Transverse colon (tissue), 4 donors: ENCODE data around the gene MRPS5.

ENCODE experiments used
- POLR2A ChIP-seq: fragments of 450-650 bp; IDR thresholded peaks from one replicate; pipeline ENCODE4 v1.6.1; 2016; ENCODE audit warnings: antibody characterized with exemption, mild to moderate bottlenecking, moderate library complexity
- POLR2AphosphoS5 ChIP-seq, 3 donors: sonication (generic); formaldehyde crosslinking; IDR thresholded peaks; one replicate each; pipeline ENCODE4 v1.6.1; 2016; ENCODE audit warnings: antibody characterized with exemption in 3 of 3
- TF ChIP-seq, protein P1 (sequence below), 5 experiments: fragments of 200-600 bp in 3 of 5; fragments of 450-650 bp in 2 of 5; sonication (generic) in 3 of 5; IDR thresholded peaks; 1 replicate in 2 of 5; 2 replicates in 3 of 5; pipeline ENCODE4 v1.5.1; 2016 to 2017; ENCODE audit warnings: antibody characterized with exemption in 5 of 5, inconsistent platforms in 3 of 5, mild to moderate bottlenecking in 2 of 5, moderate library complexity in 1 of 5

DNA sequence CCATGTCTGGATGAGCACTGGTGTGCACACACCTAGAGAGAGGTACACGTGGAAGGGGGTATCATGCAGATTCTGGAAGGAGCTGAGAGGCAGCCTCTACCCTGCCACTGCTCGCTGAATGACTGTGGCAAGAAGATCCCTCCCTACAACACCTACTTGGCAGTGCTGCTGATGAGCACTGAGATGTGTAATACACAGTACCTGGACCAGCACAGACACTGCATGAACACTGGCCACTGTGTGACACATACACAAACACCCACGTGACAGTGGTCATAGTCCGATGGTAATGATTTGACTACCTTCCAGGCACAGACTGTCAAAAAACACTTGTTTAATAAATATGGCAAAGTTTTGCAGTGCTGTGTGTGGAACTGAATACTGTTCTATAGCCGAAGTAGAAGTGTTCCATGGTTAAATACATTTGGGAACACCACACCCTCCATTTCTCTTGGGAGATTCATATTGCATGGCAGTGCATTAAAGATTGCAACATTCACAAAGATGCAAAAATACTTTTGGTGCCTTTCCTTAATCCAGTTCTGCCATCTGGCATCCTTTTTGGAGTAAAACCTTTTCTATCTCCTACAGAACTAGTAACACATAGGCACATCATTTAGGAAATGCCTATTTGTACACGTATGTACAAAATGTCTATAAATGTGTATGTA lies 29.6 kb downstream of the MRPS5 start:
- TF ChIP-seq, protein P1, sequence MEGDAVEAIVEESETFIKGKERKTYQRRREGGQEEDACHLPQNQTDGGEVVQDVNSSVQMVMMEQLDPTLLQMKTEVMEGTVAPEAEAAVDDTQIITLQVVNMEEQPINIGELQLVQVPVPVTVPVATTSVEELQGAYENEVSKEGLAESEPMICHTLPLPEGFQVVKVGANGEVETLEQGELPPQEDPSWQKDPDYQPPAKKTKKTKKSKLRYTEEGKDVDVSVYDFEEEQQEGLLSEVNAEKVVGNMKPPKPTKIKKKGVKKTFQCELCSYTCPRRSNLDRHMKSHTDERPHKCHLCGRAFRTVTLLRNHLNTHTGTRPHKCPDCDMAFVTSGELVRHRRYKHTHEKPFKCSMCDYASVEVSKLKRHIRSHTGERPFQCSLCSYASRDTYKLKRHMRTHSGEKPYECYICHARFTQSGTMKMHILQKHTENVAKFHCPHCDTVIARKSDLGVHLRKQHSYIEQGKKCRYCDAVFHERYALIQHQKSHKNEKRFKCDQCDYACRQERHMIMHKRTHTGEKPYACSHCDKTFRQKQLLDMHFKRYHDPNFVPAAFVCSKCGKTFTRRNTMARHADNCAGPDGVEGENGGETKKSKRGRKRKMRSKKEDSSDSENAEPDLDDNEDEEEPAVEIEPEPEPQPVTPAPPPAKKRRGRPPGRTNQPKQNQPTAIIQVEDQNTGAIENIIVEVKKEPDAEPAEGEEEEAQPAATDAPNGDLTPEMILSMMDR (IDR thresholded peaks at IDR 0.05) = no peak
- TF ChIP-seq POLR2A = no peak
- TF ChIP-seq POLR2AphosphoS5 (IDR thresholded peaks at IDR 0.05) = no peak
